ENCODE results near the gene LRRC27.
"Not testable (repeated sequence)": the region's sequence is repeated elsewhere in the genome, so short reads cannot be mapped to it uniquely, and the experiment has no call there.

LRRC27 gene

GRCh38 chr10:132374612-132375011, 42.6 kb downstream of the LRRC27 start:
- no peak for DNase-seq

- no peak for DNase-seq
Observed at GRCh38 chr10:132375116-132375794, 43.3 kb downstream of the LRRC27 start.

GRCh38 chr10:132375795-132376297, 43.9 kb downstream of the LRRC27 start:
- DNase-seq, result peak; percentile 24 to 59

GRCh38 chr10:132376394-132376851, 44.4 kb downstream of the LRRC27 start:
- no peak for DNase-seq

GRCh38 chr10:132377326-132377725, 45.3 kb downstream of the LRRC27 start:
- no peak for DNase-seq

- not testable (repeated sequence) for DNase-seq
Observed at GRCh38 chr10:132379026-132379425, 47.0 kb downstream of the LRRC27 start.

GRCh38 chr10:132380986-132381385, 49.0 kb downstream of the LRRC27 start:
- DNase-seq, result not testable (repeated sequence)

- peak; percentile 30 to 31 for DNase-seq
Observed at GRCh38 chr10:132381741-132382140, 49.7 kb downstream of the LRRC27 start.

GRCh38 chr10:132382231-132382922, 50.4 kb downstream of the LRRC27 start:
- DNase-seq, result no peak

GRCh38 chr10:132383101-132383500, 51.1 kb downstream of the LRRC27 start:
- DNase-seq, result no peak

- DNase-seq, result no peak
Observed at GRCh38 chr10:132383751-132384196, 51.8 kb downstream of the LRRC27 start.

GRCh38 chr10:132384618-132385388, 52.8 kb downstream of the LRRC27 start:
- DNase-seq, result no peak

- no peak for DNase-seq
Observed at GRCh38 chr10:132385389-132385667, 53.3 kb downstream of the LRRC27 start.

GRCh38 chr10:132385721-132386418, 53.9 kb downstream of the LRRC27 start:
- no peak for DNase-seq

- no peak for DNase-seq
Observed at GRCh38 chr10:132386419-132386831, 54.4 kb downstream of the LRRC27 start.

GRCh38 chr10:132386896-132387295, 54.9 kb downstream of the LRRC27 start:
- DNase-seq, result not testable (repeated sequence)

GRCh38 chr10:132387764-132388210, 55.8 kb downstream of the LRRC27 start:
- peak; percentile 57 to 66 for DNase-seq

GRCh38 chr10:132388891-132389432, 57.0 kb downstream of the LRRC27 start:
- peak; percentile 55 to 68 for DNase-seq

GRCh38 chr10:132389433-132390169, 57.6 kb downstream of the LRRC27 start:
- no peak for DNase-seq

- DNase-seq, result peak; percentile 28 to 39
Observed at GRCh38 chr10:132390170-132390920, 58.4 kb downstream of the LRRC27 start.

Data from inflammatory macrophage (primary cell).